Measurements from ENCODE around the gene RFPL4AL1. TPM values are rescaled to one million over a fixed set of nuclear protein-coding genes. Genes with fewer than 3 reads are reported as not detected.

Gene RFPL4AL1
- total and polyA plus RNA-seq, 2 of the 8 experiments (the other 6 are each of a cell fraction or from before 2014, with no cell fraction given) = not detected

GRCh38 chr19:55753401-55753800, 15.5 kb upstream of the RFPL4AL1 start:
- 57% methylated on average over 2 of the region's 3 CpGs; no CpG with 5 or more reads in 1 of the 2 experiments for WGBS, 2 experiments (ENCODE audit: extremely low coverage in 1 of 2, insufficient coverage in 1 of 2, insufficient read length in 1 of 2, insufficient replicate concordance in 2 of 2, low coverage in 1 of 2, low lambda C conversion rate in 2 of 2, missing lambda C conversion rate in 1 of 2)
- Histone ChIP-seq H3K18ac (ENCODE audit: extremely low read depth, low read length) (no peak overlapping the region), H3K56ac (replicated peaks; ENCODE audit: insufficient read length, low read depth, low read length) (no peak overlapping the region), H3K36me3 (ENCODE audit: control insufficient read depth in 2 of 4, insufficient read depth in 4 of 4, low read length in 3 of 4) (no peaks in the 10 kb centered on the region), H2BK120ac (replicated peaks; ENCODE audit: low read depth, low read length) (no peak overlapping the region), H3K23ac (ENCODE audit: insufficient read length) (no peak overlapping the region), H2BK12ac (ENCODE audit: low read depth, low read length) (no peak overlapping the region), H3K4me2 (ENCODE audit: insufficient read depth in 1 of 2, low read depth in 2 of 2, low read length in 2 of 2) (no peak overlapping the region), H2BK15ac (ENCODE audit: low read length) (no peak overlapping the region), H3K4ac (replicated peaks; ENCODE audit: insufficient read length, low read depth, low read length) (no peak overlapping the region), H3K27ac (ENCODE audit: low read depth, low read length) (no peak overlapping the region), H3K4me3 (ENCODE audit: extremely low read depth in 1 of 4, insufficient read depth in 2 of 4, low read depth in 3 of 4, low read length in 4 of 4) (no peak overlapping the region), H4K20me1 (replicated peaks in 1 of 2; ENCODE audit: control insufficient read depth in 1 of 2, insufficient read depth in 2 of 2, low read length in 2 of 2) (no peaks in the 10 kb centered on the region), H3K79me2 (ENCODE audit: control insufficient read depth in 1 of 2, insufficient read depth in 2 of 2, low read length in 2 of 2) (no peaks in the 10 kb centered on the region), H3K23me2 (ENCODE audit: low read depth, low read length) (no peaks in the 10 kb centered on the region), H3K14ac (ENCODE audit: insufficient read length) (no peak overlapping the region), H3K9me3 (ENCODE audit: insufficient read depth in 2 of 2, low read depth in 1 of 2, low read length in 1 of 2) (peaks cover 50 to 65% of the 10 kb centered on the region in 2 experiments), H4K91ac (replicated peaks; ENCODE audit: insufficient read length, low read length) (no peak overlapping the region), H2BK20ac (ENCODE audit: low read length) (no peak overlapping the region), H3K79me1 (ENCODE audit: low read depth, low read length) (no peaks in the 10 kb centered on the region), H2BK5ac (ENCODE audit: low read depth, low read length) (no peak overlapping the region), H3K9ac (replicated peaks in 1 of 4; ENCODE audit: extremely low read depth in 1 of 4, low read depth in 3 of 4, low read length in 3 of 4) (no peak overlapping the region), H4K8ac (ENCODE audit: extremely low read depth, insufficient read depth, low read length) (no peak overlapping the region), H3K27me3 (replicated peaks in 1 of 4; ENCODE audit: control insufficient read depth in 3 of 4, extremely low read depth in 1 of 4, insufficient read depth in 3 of 4, low read length in 3 of 4) (no peaks in the 10 kb centered on the region), H2AK5ac (ENCODE audit: low read depth, low read length) (no peak overlapping the region), H2AFZ (ENCODE audit: low read length) (no peak overlapping the region), H3K4me1 (replicated peaks in 1 of 4; ENCODE audit: control insufficient read depth in 3 of 4, insufficient read depth in 4 of 4, low read length in 3 of 4) (no peaks in the 10 kb centered on the region), H4K5ac (ENCODE audit: insufficient read length, low read depth, low read length) (no peak overlapping the region)
- no peak for DNase-seq (ENCODE audit: low read depth in 1 of 2, low spot score in 2 of 2)
- TF ChIP-seq JUND (IDR thresholded peaks at IDR 0.05; ENCODE audit: low read length) (no peak), E2F6 (IDR thresholded peaks at IDR 0.05) (no peak)
- no peak for FAIRE-seq
- ChIA-PET CTCF (ENCODE audit: partially characterized antibody) (interaction anchor here (0.7 kb wide), 1 partner anchor 507 kb away, joined by 3 read pairs; no protein-coding TSS in a partner anchor), POLR2A (ENCODE audit: partially characterized antibody) (no interaction called here)
